H9 (cell line): ENCODE measurements around the gene CRHBP. TPM values are rescaled to one million over a fixed set of nuclear protein-coding genes. Genes with fewer than 3 reads are reported as not detected.

Experiments used
- DNase-seq: peaks from one replicate; pipeline ENCODE4 v3.0.0-alpha.2; 2017
- H2AFZ ChIP-seq: one replicate; pipeline ENCODE4 v1.6.1; 2013; ENCODE audit warnings: mild to moderate bottlenecking, low read length, control low read depth, moderate library complexity
- H2AK5ac ChIP-seq: 2 replicates; pipeline ENCODE4 v1.6.1; 2013; ENCODE audit warnings: low read length, control low read depth, mixed read lengths; ENCODE audit not compliant: insufficient read length
- H2BK120ac ChIP-seq: one replicate; pipeline ENCODE4 v1.6.1; 2013; ENCODE audit warnings: low read depth, mild to moderate bottlenecking, low read length, control low read depth, inconsistent platforms; ENCODE audit not compliant: poor library complexity, severe bottlenecking
- H2BK12ac ChIP-seq: 2 replicates; pipeline ENCODE4 v1.6.1; 2013; ENCODE audit warnings: low read length, control low read depth, mixed read lengths, low read depth; ENCODE audit not compliant: insufficient read length
- H2BK15ac ChIP-seq: 2 replicates; pipeline ENCODE4 v1.6.1; 2013; ENCODE audit warnings: low read depth, low read length, control low read depth
- H2BK20ac ChIP-seq: one replicate; pipeline ENCODE4 v1.6.1; 2013; ENCODE audit warnings: low read depth, mild to moderate bottlenecking, low read length, control low read depth, inconsistent platforms; ENCODE audit not compliant: poor library complexity, severe bottlenecking
- H2BK5ac ChIP-seq: 2 replicates; pipeline ENCODE4 v1.6.1; 2013; ENCODE audit warnings: low read length, control low read depth, mixed read lengths; ENCODE audit not compliant: insufficient read length
- H3K14ac ChIP-seq: 2 replicates; pipeline ENCODE4 v1.6.1; 2013; ENCODE audit warnings: low read length, control low read depth; ENCODE audit not compliant: insufficient read depth
- H3K18ac ChIP-seq: 2 replicates; pipeline ENCODE4 v1.6.1; 2013; ENCODE audit warnings: low read depth, mild to moderate bottlenecking, mixed read lengths, low read length, control low read depth; ENCODE audit not compliant: insufficient read length
- H3K23ac ChIP-seq: 2 replicates; pipeline ENCODE4 v1.6.1; 2013; ENCODE audit warnings: low read length, control low read depth, mixed read lengths, low read depth; ENCODE audit not compliant: insufficient read length
- H3K23me2 ChIP-seq: 2 replicates; pipeline ENCODE4 v1.6.1; 2013; ENCODE audit warnings: low read depth, mild to moderate bottlenecking, mixed read lengths, low read length, control low read depth; ENCODE audit not compliant: insufficient read length, poor library complexity, severe bottlenecking
- H3K27ac ChIP-seq: 2 replicates; pipeline ENCODE4 v1.5.1; 2013; ENCODE audit warnings: low read length, control low read depth, mixed read lengths, low read depth; ENCODE audit not compliant: insufficient read length
- H3K27me3 ChIP-seq: 2 replicates; pipeline ENCODE4 v1.6.1; 2013; ENCODE audit warnings: low read length, control low read depth, inconsistent platforms; ENCODE audit not compliant: insufficient read depth
- H3K4ac ChIP-seq: 2 replicates; pipeline ENCODE4 v1.6.1; 2013; ENCODE audit warnings: low read depth, mild to moderate bottlenecking, control low read depth, inconsistent platforms, low read length, moderate library complexity
- H3K4me1 ChIP-seq: 2 replicates; pipeline ENCODE4 v1.6.1; 2013; ENCODE audit warnings: low read length, control low read depth, inconsistent platforms; ENCODE audit not compliant: insufficient read depth
- H3K4me2 ChIP-seq: 2 replicates; pipeline ENCODE4 v1.6.1; 2013; ENCODE audit warnings: low read length, control low read depth, mixed read lengths; ENCODE audit not compliant: insufficient read length, insufficient read depth
- H3K56ac ChIP-seq: 2 replicates; pipeline ENCODE4 v1.6.1; 2013; ENCODE audit warnings: low read depth, mild to moderate bottlenecking, mixed read lengths, low read length, control low read depth; ENCODE audit not compliant: insufficient read length
- H3K79me1 ChIP-seq: 2 replicates; pipeline ENCODE4 v1.6.1; 2013; ENCODE audit warnings: low read depth, mild to moderate bottlenecking, moderate library complexity, low read length, control low read depth, inconsistent platforms; ENCODE audit not compliant: insufficient read depth, poor library complexity, severe bottlenecking
- H3K79me2 ChIP-seq: 2 replicates; pipeline ENCODE4 v1.6.1; 2013; ENCODE audit warnings: low read length, control low read depth, inconsistent platforms; ENCODE audit not compliant: insufficient read depth
- H3K9ac ChIP-seq: 2 replicates; pipeline ENCODE4 v1.6.1; 2013; ENCODE audit warnings: low read length, control low read depth, mixed read lengths; ENCODE audit not compliant: insufficient read length; ENCODE audit errors: extremely low read depth
- H3K9me3 ChIP-seq: one replicate; pipeline ENCODE4 v1.6.1; 2013; ENCODE audit warnings: low read depth, low read length, inconsistent platforms; ENCODE audit not compliant: control insufficient read depth
- H3T11ph ChIP-seq: one replicate; pipeline ENCODE4 v1.6.1; 2013; ENCODE audit warnings: mild to moderate bottlenecking, low read length, control low read depth, inconsistent platforms
- H4K20me1 ChIP-seq: one replicate; pipeline ENCODE4 v1.6.1; 2013; ENCODE audit not compliant: control insufficient read depth, insufficient read length, insufficient read depth
- H4K5ac ChIP-seq: 2 replicates; pipeline ENCODE4 v1.6.1; 2013; ENCODE audit warnings: low read depth, mild to moderate bottlenecking, mixed read lengths, low read length, control low read depth; ENCODE audit not compliant: insufficient read length
- H4K8ac ChIP-seq: replicated peaks from 2 replicates; pipeline ENCODE4 v1.6.1; 2013; ENCODE audit warnings: low read length, control low read depth, mixed read lengths, low read depth; ENCODE audit not compliant: insufficient read length
- H4K91ac ChIP-seq: 2 replicates; pipeline ENCODE4 v1.6.1; 2013; ENCODE audit warnings: low read depth, mild to moderate bottlenecking, moderate library complexity, mixed read lengths, low read length, control low read depth; ENCODE audit not compliant: insufficient read length
- H3K27ac Mint-ChIP-seq, 3 experiments: 2 replicates in 2 of 3; 3 replicates in 1 of 3; pipeline ENCODE4 v1.8.0; 2020 to 2021; ENCODE audit warnings: mixed read lengths in 3 of 3, mild to moderate bottlenecking in 1 of 3, moderate library complexity in 1 of 3
- H3K27me3 Mint-ChIP-seq: 2 replicates; pipeline ENCODE4 v1.8.0; 2021; ENCODE audit warnings: low read depth, mild to moderate bottlenecking, moderate library complexity, mixed read lengths
- H3K36me3 Mint-ChIP-seq, 3 experiments: 2 replicates in 2 of 3; 3 replicates in 1 of 3; pipeline ENCODE4 v1.8.0; 2020 to 2021; ENCODE audit warnings: low read depth in 3 of 3, mixed read lengths in 3 of 3; ENCODE audit not compliant: insufficient read depth in 1 of 3
- H3K4me1 Mint-ChIP-seq, 2 experiments: 2 replicates each; pipeline ENCODE4 v1.8.0; 2020; ENCODE audit warnings: mixed read lengths in 2 of 2
- H3K4me3 Mint-ChIP-seq, 2 experiments: 2 replicates in 1 of 2; 3 replicates in 1 of 2; pipeline ENCODE4 v1.8.0; 2020 to 2021; ENCODE audit warnings: mild to moderate bottlenecking in 2 of 2, mixed read lengths in 2 of 2, moderate library complexity in 1 of 2
- H3K9me3 Mint-ChIP-seq, 2 experiments: 2 replicates in 1 of 2; 3 replicates in 1 of 2; pipeline ENCODE4 v1.8.0; 2020; ENCODE audit warnings: mild to moderate bottlenecking in 2 of 2, mixed read lengths in 2 of 2, moderate library complexity in 1 of 2
- CTCF ChIP-seq: fragments of 200-600 bp; sonication (generic); conservative IDR thresholded peaks from 3 replicates; pipeline ENCODE4 v1.8.0; 2021; ENCODE audit warnings: antibody characterized with exemption, mild to moderate bottlenecking
- WGBS: extraction: QIAGEN DNeasy Blood & Tissue Kit; methylation state at CpG from one replicate; pipeline ENCODE4 v1.1.7; 2013; ENCODE audit warnings: missing lambda C conversion rate, low lambda C conversion rate, mixed read lengths; ENCODE audit not compliant: insufficient read length; ENCODE audit errors: extremely low coverage; 5-methylcytosine and 5-hydroxymethylcytosine counted together
- total RNA-seq: library from RNA; stranded (reverse); gene quantifications from 2 replicates; pipeline ENCODE4 v1.2.1, GENCODE V29; 2021

Gene CRHBP
- total RNA-seq, 1 experiment from 2014 or later: not detected

DNA sequence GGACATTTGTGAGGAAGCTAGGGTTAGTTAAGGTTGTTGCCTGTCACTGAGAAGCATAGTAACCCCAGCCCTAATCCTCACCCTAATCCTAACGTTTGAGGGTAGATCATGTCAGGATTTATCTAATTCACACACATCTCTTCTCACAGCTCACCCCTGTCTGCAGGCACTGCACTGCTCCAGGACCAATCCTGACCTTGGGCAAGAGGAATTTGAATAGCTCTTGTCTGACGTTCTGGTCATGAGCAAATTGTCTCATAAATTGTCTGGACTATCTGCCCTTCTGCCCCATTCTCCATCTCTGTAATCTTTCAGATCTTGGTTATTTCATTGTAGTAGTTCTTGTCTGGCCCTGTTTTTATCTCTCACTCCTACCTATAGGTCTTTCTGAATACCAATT lies 18.7 kb downstream of the CRHBP start:
- H3K4me1 Mint-ChIP-seq: no peaks in the 10 kb centered on the region
- H2BK20ac ChIP-seq: no peak overlapping the region
- H3K36me3 Mint-ChIP-seq: no peaks in the 10 kb centered on the region
- no peak overlapping the region for H3K27ac Mint-ChIP-seq
- no peak overlapping the region for H3T11ph ChIP-seq
- H3K56ac ChIP-seq: no peak overlapping the region
- H3K9me3 Mint-ChIP-seq: no peaks in the 10 kb centered on the region
- H2AFZ ChIP-seq: no peak overlapping the region
- no peaks in the 10 kb centered on the region for H3K27me3 Mint-ChIP-seq
- no peak overlapping the region for H3K23ac ChIP-seq
- no peaks in the 10 kb centered on the region for H4K20me1 ChIP-seq
- no peaks in the 10 kb centered on the region for H3K4me1 ChIP-seq
- no peak overlapping the region for H4K8ac ChIP-seq
- no peak overlapping the region for H2BK120ac ChIP-seq
- no peaks in the 10 kb centered on the region for H3K79me1 ChIP-seq
- H3K79me2 ChIP-seq: no peaks in the 10 kb centered on the region
- WGBS: no CpG with 5 or more reads among the region's 2 CpGs
- H2AK5ac ChIP-seq: no peak overlapping the region
- no peak overlapping the region for H3K4ac ChIP-seq
- H3K23me2 ChIP-seq: no peaks in the 10 kb centered on the region
- TF ChIP-seq CTCF: no peak
- H4K5ac ChIP-seq: no peak overlapping the region
- no peak overlapping the region for H3K18ac ChIP-seq
- no peak overlapping the region for H2BK15ac ChIP-seq
- H4K91ac ChIP-seq: no peak overlapping the region
- no peak overlapping the region for H2BK5ac ChIP-seq
- H2BK12ac ChIP-seq: no peak overlapping the region
- H3K14ac ChIP-seq: no peak overlapping the region
- H3K27me3 ChIP-seq: no peaks in the 10 kb centered on the region
- H3K27ac ChIP-seq: no peak overlapping the region
- no peak for DNase-seq
- no peak overlapping the region for H3K4me2 ChIP-seq
- H3K9me3 ChIP-seq: no peaks in the 10 kb centered on the region
- H3K9ac ChIP-seq: no peak overlapping the region
- H3K4me3 Mint-ChIP-seq: no peak overlapping the region
